CD4-positive, alpha-beta T cell treated with Interleukin-2 at 100 ng/mL for 4 hours (primary cell): ENCODE data around the gene UQCC5.
A peak's percentile ranks its signal among the peaks of the same experiment; 100 is the strongest.

Experiments
- DNase-seq: peaks from one replicate; pipeline ENCODE4 v3.0.0-alpha.2; 2020; ENCODE audit warnings: low spot score

UQCC5 gene, protein sequence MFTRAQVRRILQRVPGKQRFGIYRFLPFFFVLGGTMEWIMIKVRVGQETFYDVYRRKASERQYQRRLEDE

DNA sequence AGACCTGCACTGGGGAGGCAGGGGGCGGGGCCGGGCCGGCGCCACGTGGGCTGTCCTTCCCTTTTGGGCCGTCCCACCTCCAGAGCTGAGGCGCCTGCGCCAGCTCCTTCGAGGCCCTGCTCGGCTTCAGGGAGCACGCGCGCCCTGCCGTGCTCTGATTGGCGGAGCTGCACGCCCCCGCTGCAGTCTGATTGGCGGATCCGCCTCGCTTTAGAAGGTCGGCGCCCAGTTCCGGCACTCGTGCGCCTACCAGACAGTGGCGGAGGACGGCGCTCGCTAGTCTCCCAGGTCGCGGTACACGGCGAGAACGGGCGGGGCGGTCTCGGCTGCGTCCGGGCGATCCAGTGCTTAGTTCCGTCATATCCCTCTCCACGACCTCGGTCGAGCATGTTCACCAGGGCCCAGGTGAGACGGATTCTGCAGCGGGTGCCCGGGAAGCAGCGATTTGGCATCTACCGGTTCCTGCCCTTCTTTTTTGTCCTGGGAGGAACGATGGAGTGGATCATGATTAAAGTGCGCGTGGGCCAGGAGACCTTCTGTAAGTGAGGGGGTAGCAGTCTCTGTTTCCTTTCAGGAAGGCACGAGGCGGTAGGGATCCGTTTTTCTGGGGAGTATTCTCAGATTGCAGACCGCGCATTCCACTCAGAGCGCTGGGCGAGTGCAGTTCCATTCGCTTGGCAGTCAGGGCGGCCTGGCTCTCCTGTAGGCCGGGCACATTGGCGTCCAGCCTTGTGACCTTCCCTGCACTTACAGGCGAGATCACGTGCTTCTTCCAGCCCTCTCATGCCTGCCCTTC is at the start of gene UQCC5:
Gene UQCC5, plus strand, starts transcription at position 237 of the 796 bp plus-strand sequence. Its CDS starts 151 bp downstream, at position 388.
- DNase-seq: peak; percentile 98

DNA sequence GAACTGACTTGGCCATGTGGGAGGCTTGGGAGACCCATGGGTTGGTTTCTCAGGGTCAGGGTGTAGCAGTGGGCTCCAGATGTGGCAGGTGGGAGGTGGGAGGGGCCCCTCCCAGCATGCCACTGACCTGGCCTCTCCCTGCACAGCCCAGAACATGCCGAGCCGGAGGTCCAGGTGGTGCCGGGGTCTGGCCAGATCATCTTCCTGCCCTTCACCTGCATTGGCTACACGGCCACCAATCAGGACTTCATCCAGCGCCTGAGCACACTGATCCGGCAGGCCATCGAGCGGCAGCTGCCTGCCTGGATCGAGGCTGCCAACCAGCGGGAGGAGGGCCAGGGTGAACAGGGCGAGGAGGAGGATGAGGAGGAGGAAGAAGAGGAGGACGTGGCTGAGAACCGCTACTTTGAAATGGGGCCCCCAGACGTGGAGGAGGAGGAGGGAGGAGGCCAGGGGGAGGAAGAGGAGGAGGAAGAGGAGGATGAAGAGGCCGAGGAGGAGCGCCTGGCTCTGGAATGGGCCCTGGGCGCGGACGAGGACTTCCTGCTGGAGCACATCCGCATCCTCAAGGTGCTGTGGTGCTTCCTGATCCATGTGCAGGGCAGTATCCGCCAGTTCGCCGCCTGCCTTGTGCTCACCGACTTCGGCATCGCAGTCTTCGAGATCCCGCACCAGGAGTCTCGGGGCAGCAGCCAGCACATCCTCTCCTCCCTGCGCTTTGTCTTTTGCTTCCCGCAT is 49.2 kb upstream of the UQCC5 start:
- DNase-seq: no peak

DNA sequence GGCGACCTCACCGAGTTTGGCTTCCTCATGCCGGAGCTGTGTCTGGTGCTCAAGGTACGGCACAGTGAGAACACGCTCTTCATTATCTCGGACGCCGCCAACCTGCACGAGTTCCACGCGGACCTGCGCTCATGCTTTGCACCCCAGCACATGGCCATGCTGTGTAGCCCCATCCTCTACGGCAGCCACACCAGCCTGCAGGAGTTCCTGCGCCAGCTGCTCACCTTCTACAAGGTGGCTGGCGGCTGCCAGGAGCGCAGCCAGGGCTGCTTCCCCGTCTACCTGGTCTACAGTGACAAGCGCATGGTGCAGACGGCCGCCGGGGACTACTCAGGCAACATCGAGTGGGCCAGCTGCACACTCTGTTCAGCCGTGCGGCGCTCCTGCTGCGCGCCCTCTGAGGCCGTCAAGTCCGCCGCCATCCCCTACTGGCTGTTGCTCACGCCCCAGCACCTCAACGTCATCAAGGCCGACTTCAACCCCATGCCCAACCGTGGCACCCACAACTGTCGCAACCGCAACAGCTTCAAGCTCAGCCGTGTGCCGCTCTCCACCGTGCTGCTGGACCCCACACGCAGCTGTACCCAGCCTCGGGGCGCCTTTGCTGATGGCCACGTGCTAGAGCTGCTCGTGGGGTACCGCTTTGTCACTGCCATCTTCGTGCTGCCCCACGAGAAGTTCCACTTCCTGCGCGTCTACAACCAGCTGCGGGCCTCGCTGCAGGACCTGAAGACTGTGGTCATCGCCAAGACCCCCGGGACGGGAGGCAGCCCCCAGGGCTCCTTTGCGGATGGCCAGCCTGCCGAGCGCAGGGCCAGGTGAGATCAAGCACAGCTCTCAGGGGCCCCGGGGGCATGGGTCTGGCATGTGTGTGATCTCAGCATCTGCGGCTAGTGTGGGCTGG is 48.4 kb upstream of the UQCC5 start:
- no peak for DNase-seq

DNA sequence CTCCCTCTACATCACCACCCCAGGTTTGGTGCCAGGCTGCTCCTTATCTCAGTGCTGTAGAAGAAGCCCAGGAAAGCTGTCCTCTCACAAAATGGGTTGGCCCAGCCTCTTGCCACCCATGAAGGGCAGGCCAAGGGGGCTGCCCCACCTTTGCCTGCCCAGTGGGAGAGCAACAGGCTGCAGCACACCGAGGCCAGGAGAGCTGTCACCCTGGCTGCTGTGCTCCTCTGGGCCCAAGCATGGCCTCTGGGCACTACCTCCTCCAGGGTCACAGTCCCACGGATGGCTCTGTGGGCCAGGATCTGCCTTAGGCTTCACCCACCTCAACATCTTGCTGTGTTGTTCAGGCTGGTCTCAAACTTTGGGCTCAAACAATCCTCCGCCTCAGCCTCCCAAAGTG is 47.7 kb upstream of the UQCC5 start:
- no peak for DNase-seq

DNA sequence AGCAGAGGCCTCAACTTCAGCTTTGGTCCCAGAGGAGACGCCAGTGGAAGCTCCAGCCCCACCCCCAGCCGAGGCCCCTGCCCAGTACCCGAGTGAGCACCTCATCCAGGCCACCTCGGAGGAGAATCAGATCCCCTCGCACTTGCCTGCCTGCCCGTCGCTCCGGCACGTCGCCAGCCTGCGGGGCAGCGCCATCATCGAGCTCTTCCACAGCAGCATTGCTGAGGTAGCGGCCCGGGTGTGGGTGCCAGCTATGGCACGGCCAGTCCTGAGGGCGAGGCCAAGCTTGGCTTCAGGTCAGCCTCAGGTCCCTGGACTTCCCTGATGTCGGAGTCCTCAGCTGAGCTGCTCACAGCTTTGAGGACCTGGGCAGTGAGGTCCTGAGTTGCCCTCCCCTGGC is 47.0 kb upstream of the UQCC5 start:
- DNase-seq: no peak

DNA sequence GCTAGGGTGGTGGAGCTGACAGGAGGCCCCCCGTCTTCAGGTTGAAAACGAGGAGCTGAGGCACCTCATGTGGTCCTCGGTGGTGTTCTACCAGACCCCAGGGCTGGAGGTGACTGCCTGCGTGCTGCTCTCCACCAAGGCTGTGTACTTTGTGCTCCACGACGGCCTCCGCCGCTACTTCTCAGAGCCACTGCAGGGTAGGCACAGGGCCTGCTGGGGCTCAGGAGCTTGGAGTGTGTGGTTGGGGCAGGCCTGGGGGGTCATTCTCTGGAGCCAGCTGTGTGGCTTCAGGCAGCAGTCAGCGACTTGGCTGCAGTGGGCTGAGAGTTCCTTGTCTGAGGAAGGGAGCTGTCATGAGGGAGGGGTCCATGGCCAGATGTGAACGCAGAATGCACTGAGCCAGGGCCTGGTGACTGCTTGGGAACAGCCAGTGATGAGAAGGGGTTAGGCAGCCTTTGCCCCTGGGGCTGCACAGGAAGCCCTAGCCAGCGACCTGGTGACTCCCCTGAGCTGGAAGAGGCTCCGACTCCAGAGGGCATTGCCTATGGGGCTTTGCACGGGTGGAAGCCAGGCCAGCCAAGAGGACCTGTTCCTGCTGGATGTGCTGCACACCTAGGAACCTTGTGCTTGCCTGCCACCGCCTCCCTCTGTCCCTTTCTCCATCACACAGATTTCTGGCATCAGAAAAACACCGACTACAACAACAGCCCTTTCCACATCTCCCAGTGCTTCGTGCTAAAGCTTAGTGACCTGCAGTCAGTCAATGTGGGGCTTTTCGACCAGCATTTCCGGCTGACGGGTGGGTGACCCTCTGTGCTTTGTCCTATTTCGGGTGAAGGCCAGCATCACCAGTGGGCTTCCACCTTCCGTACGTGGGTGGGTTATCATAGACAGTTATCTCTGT is 46.1 kb upstream of the UQCC5 start:
- DNase-seq: no peak

DNA sequence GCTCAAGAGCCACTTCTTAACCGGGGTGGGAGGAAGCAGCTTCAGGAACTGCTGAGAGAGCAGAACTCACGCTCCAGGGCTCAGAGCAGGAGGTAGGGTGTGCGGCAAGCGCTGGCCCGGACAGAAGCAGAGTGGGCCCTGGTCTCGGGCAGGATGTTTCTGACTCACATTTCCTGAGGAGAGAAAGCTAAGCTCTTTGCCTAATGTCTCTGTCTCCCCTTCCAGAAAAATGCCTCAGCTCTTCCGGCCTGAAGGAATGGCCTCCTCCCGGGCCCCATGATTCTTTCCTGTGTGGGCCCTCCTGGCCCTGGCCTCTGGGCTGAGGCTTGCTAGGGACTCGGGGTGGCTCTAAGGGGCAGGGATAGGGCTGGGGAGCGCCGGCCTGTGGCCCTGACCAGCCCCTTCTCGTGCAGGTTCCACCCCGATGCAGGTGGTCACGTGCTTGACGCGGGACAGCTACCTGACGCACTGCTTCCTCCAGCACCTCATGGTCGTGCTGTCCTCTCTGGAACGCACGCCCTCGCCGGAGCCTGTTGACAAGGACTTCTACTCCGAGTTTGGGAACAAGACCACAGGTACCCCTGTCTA is 45.4 kb upstream of the UQCC5 start:
- DNase-seq: no peak

DNA sequence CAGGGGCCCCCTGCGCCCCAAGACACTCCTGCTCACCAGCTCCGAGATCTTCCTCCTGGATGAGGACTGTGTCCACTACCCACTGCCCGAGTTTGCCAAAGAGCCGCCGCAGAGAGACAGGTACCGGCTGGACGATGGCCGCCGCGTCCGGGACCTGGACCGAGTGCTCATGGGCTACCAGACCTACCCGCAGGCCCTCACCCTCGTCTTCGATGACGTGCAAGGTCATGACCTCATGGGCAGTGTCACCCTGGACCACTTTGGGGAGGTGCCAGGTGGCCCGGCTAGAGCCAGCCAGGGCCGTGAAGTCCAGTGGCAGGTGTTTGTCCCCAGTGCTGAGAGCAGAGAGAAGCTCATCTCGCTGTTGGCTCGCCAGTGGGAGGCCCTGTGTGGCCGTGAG is 44.3 kb upstream of the UQCC5 start:
- no peak for DNase-seq

DNA sequence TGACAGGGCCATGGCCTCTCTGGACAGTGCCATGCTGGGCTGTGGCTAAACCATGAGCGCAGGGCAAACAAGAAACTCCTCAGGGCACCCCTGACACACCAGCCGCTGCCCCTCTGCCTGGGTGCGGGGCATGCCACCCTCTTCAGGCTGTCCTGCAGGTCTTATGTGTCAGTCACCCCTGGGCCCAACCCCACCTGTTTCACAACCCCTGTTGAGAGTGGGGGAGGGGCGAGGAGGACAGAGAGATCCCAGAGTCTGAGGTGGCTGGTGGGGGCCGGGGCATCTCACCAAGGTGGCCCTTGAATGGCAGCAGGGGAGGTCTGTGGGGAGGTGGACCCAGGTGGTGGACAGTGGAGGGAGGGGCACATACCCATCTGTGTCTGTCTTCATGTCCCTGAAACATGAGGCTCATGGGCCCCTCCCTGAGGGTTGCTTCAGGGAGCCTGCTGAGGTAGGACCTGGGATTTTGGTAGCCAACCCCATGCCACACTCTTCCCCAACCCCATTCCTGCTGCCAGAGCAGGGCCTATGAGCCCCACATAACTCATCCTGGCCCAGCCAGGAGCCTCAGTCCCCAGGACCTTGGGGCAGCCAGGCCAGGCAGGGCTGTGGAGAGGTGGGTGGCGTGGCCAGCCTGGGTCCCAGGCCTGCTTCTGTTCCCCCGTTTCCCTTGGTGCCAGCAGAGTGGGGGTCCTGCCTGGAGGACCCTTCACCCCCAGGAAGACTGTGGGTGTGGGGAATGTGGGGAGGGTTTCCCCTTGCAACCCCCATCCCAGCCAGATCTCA is 43.0 kb upstream of the UQCC5 start:
- DNase-seq: no peak

DNA sequence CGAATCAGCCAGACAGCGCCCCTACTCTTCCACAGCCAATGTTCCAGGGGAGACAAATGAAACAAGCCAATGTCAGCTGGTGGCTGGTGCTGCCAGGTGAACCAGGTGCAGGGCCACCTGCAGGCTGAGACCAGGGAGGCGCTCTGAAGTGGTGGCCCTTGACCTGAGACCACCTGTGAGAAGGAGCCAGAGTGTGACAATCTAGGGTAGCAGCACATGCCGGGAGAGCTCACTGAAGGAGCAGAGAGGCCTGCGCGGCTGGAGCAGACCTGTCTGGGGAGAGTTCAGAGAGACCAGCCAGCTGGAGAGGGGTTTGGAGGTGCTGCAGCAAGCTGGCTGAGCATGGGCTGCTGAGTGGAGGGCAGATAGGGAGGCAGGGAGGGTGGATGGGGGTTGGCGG is 42.0 kb upstream of the UQCC5 start:
- DNase-seq: no peak

DNA sequence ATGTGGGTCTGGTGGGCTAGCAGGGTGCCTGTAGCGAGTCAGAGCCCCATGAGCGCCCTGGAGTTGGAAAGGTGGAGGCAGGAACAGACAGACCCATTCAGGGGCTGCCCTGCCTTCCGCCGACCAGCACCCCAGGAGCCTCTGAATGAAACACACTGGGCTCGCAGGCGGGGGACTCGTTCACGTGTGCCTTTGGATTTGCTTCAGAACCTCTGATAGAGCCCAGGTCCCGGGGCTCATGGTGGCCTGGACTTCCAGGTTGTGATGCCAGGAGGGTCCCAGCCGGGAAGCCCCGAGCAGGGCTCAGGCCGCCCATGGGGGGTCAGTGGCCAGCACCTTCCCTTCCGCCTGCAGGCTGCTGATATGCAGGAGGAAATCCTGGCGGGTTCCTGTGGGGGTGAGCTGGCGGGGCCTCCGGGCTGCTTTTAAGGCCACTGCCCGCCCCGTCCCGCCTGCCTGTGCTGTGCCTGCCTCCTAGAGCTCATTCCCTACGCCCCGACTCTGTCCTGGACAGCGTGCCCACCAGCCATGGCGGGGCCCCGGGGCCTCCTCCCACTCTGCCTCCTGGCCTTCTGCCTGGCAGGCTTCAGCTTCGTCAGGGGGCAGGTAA is 41.4 kb upstream of the UQCC5 start, which contains the start of gene STAB1:
Gene STAB1, plus strand, starts transcription at position 453 of the 610 bp plus-strand sequence. Its CDS starts 76 bp downstream, at position 529.
- DNase-seq: no peak

DNA sequence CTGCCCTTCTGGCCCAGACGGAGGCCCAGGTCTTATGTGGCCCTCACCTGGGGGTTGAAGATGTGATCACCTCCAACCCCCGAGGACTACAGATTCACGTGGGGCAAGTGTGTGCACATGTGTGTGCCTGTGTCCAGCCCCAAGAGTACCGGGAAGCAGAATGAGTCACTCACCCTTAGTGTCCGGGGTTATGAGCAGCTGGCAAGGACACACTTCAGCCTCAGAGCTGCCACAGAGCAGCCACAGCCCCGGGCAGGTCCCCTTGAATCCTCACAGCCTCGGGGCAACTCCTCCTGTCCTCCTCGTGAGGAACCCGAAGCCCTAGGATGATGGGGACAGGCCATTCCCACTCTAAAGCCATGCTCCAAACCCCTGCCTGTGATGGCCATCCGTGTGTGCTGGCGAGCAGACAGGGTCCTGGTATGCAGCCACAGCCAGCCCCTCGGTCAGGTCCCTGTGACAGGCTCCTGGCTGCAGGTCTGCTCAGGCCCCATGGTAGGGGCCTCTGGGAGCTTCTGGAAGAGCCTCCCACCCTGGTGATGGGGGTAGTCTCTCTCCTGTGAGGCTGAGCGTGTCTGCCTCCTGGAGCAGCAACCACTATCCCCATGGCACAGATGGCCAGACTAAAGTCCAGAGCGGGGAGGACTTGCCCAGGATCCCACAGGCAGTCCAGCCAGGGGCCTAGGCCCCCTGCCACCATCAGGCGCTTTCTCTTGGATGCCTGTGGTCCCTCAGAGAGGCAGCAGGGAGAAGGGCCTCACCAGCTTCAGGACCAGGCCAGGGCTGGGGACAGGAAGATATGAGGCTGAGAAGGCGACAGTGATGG is 40.4 kb upstream of the UQCC5 start:
- DNase-seq: no peak

DNA sequence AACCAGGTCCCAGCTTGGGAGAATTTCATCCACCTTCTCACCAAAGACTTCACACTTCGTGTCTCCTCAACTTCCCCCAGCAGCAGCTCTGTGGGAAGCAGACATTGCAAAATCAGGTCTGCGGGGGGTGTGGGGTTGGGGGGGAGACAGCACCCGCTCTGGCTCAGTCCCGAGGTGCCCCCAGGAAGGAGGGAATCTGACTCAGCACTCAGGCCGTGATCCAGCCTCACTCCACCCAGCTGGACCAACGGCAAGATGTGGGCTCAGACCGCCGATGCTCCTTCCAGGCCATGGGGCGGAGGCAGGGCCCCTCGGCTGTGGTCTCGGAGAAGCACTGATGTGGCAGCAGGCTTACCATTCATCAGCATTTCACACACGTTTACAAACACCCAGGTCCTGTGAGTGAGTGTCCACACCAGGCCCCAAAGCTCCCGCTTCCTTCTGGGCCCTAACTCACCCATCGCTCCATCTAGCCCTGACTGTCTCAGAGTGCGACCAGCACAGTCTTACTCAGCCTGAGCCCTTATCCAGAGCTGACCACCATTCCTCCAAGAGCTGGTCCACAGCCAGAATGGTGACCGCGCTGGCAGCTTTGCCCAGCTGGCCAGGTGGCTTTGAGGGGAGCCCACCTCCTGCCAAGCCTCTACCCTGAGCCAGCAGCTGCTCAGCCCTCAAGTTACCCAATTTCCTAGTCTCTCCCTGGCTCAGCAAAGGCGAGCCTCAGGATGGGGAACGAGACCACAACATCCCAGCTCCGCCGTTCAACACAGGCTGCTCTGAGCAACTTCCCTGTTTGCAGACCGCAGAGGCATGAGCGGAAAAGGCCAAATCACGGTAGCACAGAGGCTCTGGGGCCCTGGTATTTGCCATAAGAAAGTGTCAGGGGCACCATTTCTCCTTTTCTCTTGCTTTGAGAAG is 38.0 kb upstream of the UQCC5 start:
- DNase-seq: peak; percentile 11

DNA sequence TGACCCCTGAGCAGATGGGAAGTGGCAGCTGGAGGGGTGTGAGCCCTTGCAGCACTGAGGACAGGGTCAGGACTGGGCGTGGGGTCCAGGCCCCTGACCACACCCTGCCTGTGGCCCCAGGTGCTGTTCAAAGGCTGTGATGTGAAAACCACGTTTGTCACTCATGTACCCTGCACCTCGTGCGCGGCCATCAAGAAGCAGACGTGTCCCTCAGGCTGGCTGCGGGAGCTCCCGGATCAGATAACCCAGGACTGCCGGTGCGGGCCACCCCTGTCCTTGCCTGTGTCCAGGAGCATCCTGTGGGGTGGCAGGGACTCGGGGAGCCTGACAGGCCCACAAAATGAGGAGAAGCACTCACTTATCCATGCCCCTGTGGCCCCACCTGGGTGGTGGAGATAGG is 35.4 kb upstream of the UQCC5 start:
- DNase-seq: no peak

DNA sequence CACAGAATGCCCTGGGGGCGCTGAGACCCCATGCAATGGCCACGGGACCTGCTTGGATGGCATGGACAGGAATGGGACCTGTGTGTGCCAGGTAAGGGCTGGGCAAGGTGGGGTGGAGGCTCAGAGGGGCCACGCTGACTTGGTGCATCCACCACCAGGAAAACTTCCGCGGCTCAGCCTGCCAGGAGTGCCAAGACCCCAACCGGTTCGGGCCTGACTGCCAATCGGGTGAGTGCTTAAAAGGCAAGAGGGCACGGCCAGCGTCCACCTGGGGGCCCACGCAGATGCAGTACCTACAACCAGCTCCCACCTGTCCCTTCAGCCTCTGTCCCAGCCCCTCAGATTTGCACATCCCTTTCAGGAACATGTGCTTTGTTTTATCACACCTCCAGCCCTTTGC is 34.4 kb upstream of the UQCC5 start:
- DNase-seq: no peak

DNA sequence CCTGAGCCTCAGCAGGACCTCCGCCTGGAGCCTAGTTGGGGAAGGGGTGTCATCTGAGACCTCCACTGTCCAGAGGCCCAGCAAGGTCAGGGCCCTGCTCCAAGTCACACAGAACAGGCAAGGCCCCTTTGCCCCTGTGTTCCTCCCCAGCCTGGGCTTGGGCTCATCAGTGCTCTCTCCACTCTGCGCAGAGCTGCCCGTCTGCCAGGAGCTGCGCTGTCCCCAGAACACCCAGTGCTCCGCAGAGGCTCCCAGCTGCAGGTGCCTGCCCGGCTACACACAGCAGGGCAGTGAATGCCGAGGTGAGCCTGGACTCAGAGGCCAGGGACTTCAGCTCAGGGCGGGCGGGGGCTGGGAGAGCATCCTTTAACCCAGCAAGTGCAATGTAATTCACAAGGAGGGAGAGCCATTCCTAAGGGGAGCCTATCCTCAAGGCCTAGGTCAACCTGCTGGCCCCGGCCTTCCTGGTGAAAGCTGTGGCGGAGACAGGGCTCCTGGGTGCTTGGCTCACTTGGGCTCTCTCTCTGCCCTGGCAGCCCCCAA is 33.5 kb upstream of the UQCC5 start:
- no peak for DNase-seq

DNA sequence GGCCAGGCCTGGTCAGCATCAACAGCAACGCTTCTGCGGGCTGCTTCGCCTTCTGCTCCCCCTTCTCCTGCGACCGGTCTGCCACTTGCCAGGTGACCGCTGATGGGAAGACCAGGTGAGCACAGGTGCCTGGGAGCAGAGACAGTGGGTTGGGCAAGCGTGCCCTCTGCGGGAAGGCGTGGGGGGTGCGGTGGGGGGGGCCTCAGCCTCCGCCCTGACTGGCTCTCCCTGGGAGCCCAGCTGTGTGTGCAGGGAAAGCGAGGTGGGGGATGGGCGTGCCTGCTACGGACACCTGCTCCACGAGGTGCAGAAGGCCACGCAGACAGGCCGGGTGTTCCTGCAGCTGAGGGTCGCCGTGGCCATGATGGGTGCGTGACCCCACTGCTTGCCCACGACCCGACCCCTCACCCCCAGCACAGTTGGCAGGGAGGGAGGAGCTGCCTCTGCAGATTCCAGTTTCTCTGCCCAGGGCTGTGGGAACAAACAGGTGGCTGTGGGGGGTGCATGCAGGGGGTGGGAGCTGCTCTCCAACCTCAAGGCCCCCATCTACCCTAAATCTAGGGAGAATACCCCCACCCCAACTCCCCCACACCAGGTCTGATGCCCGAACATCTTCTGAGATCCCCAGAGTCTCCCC is 32.5 kb upstream of the UQCC5 start:
- no peak for DNase-seq
